NCI-H2029 (cell line): ENCODE measurements around the gene SFR1.

ENCODE experiments used
- DNase-seq: peaks from one replicate; lab custom pipeline; 2025; lab: John Stamatoyannopoulos, UW

Gene SFR1

GRCh38 chr10:104104926-104105325 lies 17.0 kb upstream of the SFR1 start:
- no peak for DNase-seq

- DNase-seq, result no peak
Observed at GRCh38 chr10:104109908-104110662, 11.9 kb upstream of the SFR1 start.

GRCh38 chr10:104113376-104113956 lies 8.5 kb upstream of the SFR1 start:
- no peak for DNase-seq

- peak; percentile 56 for DNase-seq
Observed at GRCh38 chr10:104117839-104118323, 4.1 kb upstream of the SFR1 start.

GRCh38 chr10:104119996-104120395 lies 2.0 kb upstream of the SFR1 start:
- DNase-seq, result no peak

- DNase-seq, result no peak
Observed at GRCh38 chr10:104120512-104120902, 1.5 kb upstream of the SFR1 start.

- DNase-seq, result peak; percentile 10
Observed at GRCh38 chr10:104120903-104121484, 977 bp upstream of the SFR1 start.

- DNase-seq, result no peak
Observed at GRCh38 chr10:104122225-104123107, 495 bp downstream of the SFR1 start.

- no peak for DNase-seq
Observed at GRCh38 chr10:104123397-104123796, 1.4 kb downstream of the SFR1 start.

- no peak for DNase-seq
Observed at GRCh38 chr10:104127411-104127810, 5.4 kb downstream of the SFR1 start.

GRCh38 chr10:104128214-104128613 lies 6.2 kb downstream of the SFR1 start:
- DNase-seq, result no peak

- no peak for DNase-seq
Observed at GRCh38 chr10:104130041-104130440, 8.1 kb downstream of the SFR1 start.

GRCh38 chr10:104138131-104138530 lies 16.2 kb downstream of the SFR1 start:
- DNase-seq, result no peak

- no peak for DNase-seq
Observed at GRCh38 chr10:104139221-104139620, 17.2 kb downstream of the SFR1 start.

GRCh38 chr10:104142081-104142480 lies 20.1 kb downstream of the SFR1 start:
- DNase-seq, result no peak

GRCh38 chr10:104143829-104144228 lies 21.9 kb downstream of the SFR1 start:
- DNase-seq, result no peak

- no peak for DNase-seq
Observed at GRCh38 chr10:104144931-104145330, 23.0 kb downstream of the SFR1 start.

GRCh38 chr10:104146882-104147281 lies 24.9 kb downstream of the SFR1 start:
- DNase-seq, result no peak

GRCh38 chr10:104150139-104150538 lies 28.2 kb downstream of the SFR1 start:
- no peak for DNase-seq

GRCh38 chr10:104151737-104152136 lies 29.8 kb downstream of the SFR1 start:
- no peak for DNase-seq

GRCh38 chr10:104155591-104155990 lies 33.6 kb downstream of the SFR1 start:
- no peak for DNase-seq

GRCh38 chr10:104170610-104171254 lies 48.8 kb downstream of the SFR1 start:
- no peak for DNase-seq
